ENCODE results near the gene BBIP1. TPM values are rescaled to one million over a fixed set of nuclear protein-coding genes. Genes with fewer than 3 reads are reported as not detected.

Gene BBIP1
- total and polyA plus RNA-seq, 9 of the 15 experiments (the other 6 are each of a cell fraction or from before 2014, with no cell fraction given): 5.2 to 31.0 (median 19.4) TPM

GRCh38 chr10:110857265-110858171, 61.5 kb downstream of the BBIP1 start:
- WGBS (ENCODE audit: insufficient coverage, low coverage, missing lambda C conversion rate): 6% methylated on average over 12 of the region's 12 CpGs
- intact Hi-C loops (cut with micrococcal nuclease) (loop anchor here (1.0 kb wide), 1 partner anchor 14 kb away; the partner anchor contains the start of gene PDCD4), in situ Hi-C loops (cut with MboI) (no loop called here)
- peak; percentile 57 for FAIRE-seq
- peak; percentile 66 for ATAC-seq
- no peaks in the 10 kb centered on the region for H3K27me3 ChIP-seq (ENCODE audit: control insufficient read depth in 2 of 2, insufficient read depth in 2 of 2, low read length in 2 of 2)
- DNase-seq (ENCODE audit: extremely low read depth in 1 of 4, low spot score in 3 of 4): peak in 3 of 4 experiments; percentile 57 to 60 (median 57)
- H3K9me1 ChIP-seq (ENCODE audit: control insufficient read depth, insufficient read depth, low read length): no peaks in the 10 kb centered on the region
- CTCF ChIA-PET (ENCODE audit: low intra/inter-chr PET ratio): no interaction called here
- peak overlapping the region; percentile 73 for H3K4me2 ChIP-seq (ENCODE audit: insufficient read depth, low read length)
- BruUV-seq (replicated peaks): no TSS peak
- H3K4me1 ChIP-seq (replicated peaks in 1 of 2; ENCODE audit: control insufficient read depth in 2 of 2, insufficient read depth in 2 of 2, low read length in 2 of 2): peaks cover 21 to 46% of the 10 kb centered on the region in 2 experiments
- POLR2A ChIA-PET: interaction anchor here (0.9 to 2.0 kb wide), 5 partner anchors 10 to 15 kb away, joined by 3 to 6 read pairs (median 5); partner anchors contain the start of gene PDCD4
- no peaks in the 10 kb centered on the region for H3K79me2 ChIP-seq (ENCODE audit: control insufficient read depth, insufficient read depth, low read length)
- peak overlapping the region; percentile 62 for H2AFZ ChIP-seq (ENCODE audit: low read depth, low read length)
- no peaks in the 10 kb centered on the region for H4K20me1 ChIP-seq (replicated peaks; ENCODE audit: control insufficient read depth, insufficient read depth, low read length)
- H3K9me3 ChIP-seq (replicated peaks; ENCODE audit: control insufficient read depth, insufficient read depth, low read depth, low read length): peaks cover 4% of the 10 kb centered on the region; the same call in 1 of the 2 replicates
- H3K27ac ChIP-seq (ENCODE audit: extremely low read depth, low read depth, low read length): peak overlapping the region; percentile 60
- no peak overlapping the region for H3K4me3 ChIP-seq
- no peaks in the 10 kb centered on the region for H3K36me3 ChIP-seq (ENCODE audit: control insufficient read depth, insufficient read depth, low read length)
- H3K9ac ChIP-seq (ENCODE audit: insufficient read depth in 1 of 2, low read depth in 2 of 2, low read length in 2 of 2): peak overlapping the region; percentile 42 to 61; a peak in 3 of 4 replicates
- TF ChIP-seq SNAPC5 (CRISPR knock-in tag; IDR thresholded peaks at IDR 0.05) (no peak), DACH1 (IDR thresholded peaks at IDR 0.05; ENCODE audit: partially characterized antibody) (peak; percentile 42), STAT5A (IDR thresholded peaks at IDR 0.05; ENCODE audit: borderline replicate concordance, low read length) (peak; percentile 67; the same call in 1 of the 2 replicates), ATF4 (CRISPR knock-in tag; IDR thresholded peaks at IDR 0.05) (no peak), FOXM1 (IDR thresholded peaks at IDR 0.05; ENCODE audit: low read depth) (peak; percentile 71; the same call in 1 of the 2 replicates), FOXM1 (CRISPR knock-in tag; IDR thresholded peaks at IDR 0.05; ENCODE audit: low read depth) (no peak), RNF2 (IDR thresholded peaks at IDR 0.05) (peak; percentile 74), C11orf30 (IDR thresholded peaks at IDR 0.05; ENCODE audit: low read depth) (peak; percentile 29; the same call in 1 of the 2 replicates), AFF4 (CRISPR knock-in tag; IDR thresholded peaks at IDR 0.05) (0 out of 2 replicates have a peak, but pooled peaks have one; percentile 24), ZNF76 (CRISPR knock-in tag; IDR thresholded peaks at IDR 0.05; ENCODE audit: borderline replicate concordance) (0 out of 2 replicates have a peak, but pooled peaks have one; percentile 45), NRF1 (conservative IDR thresholded peaks at IDR 0.05 in 1 of 2, IDR thresholded peaks at IDR 0.05 in 1 of 2) (peak in 1 of 2 experiments; percentile 23; a peak in 1 of 4 replicates), STAG1 (CRISPR knock-in tag; IDR thresholded peaks at IDR 0.05; ENCODE audit: borderline replicate concordance) (no peak), ZNF639 (CRISPR knock-in tag; conservative IDR thresholded peaks at IDR 0.05 in 1 of 2, IDR thresholded peaks at IDR 0.05 in 1 of 2) (no peak)

All from K562 (cell line).